HCT116 (cell line): Measurements from ENCODE around the gene DCTN2. TPM values are rescaled to one million over a fixed set of nuclear protein-coding genes. Genes with fewer than 3 reads are reported as not detected.

ENCODE experiments used
- ATAC-seq: fragments of 200-7000 bp; cut with Tn5 transposase; 2 replicates; pipeline ENCODE4 v1.9.1; 2020; ENCODE audit warnings: mild to moderate bottlenecking, moderate library complexity
- BruUV-seq: library from RNA; stranded (reverse); fragments of 400-500 nt; replicated peaks from 2 replicates; lab custom pipeline; 2021; lab: Mats Ljungman, UMichigan
- CTCF ChIA-PET: fragments of 300-600 bp; sonication (Branson Sonifier 250); formaldehyde crosslinking; loops from one replicate; lab custom pipeline; 2021; ENCODE audit warnings: antibody characterized with exemption; lab: Charles Lee
- POLR2A ChIA-PET: fragments of 300-600, 350-600 bp; sonication (Branson Sonifier 250); formaldehyde crosslinking; loops from one replicate; lab custom pipeline; 2021; ENCODE audit warnings: antibody characterized with exemption; lab: Charles Lee
- RAD21 ChIA-PET, 2 experiments: fragments of 300-600 bp; sonication (Branson Sonifier 250); formaldehyde crosslinking; loops; one replicate each; lab custom pipeline; 2023; ENCODE audit warnings: low total read pairs in 2 of 2; ENCODE audit not compliant: uncharacterized antibody in 2 of 2, unreplicated experiment in 2 of 2, low non-redundant PET in 1 of 2; lab: Charles Lee
- DNase-seq: peaks from one replicate; pipeline ENCODE4 v3.0.0-alpha.2; 2010; ENCODE audit warnings: low read depth, low spot score
- H2AFZ ChIP-seq: fragments of 200-600 bp; shearing (Covaris generic), sonication (generic); 2 replicates; pipeline ENCODE4 v1.6.1; 2017; ENCODE audit warnings: low read depth, mixed run types, mixed read lengths, antibody characterized with exemption, low read length; ENCODE audit not compliant: poor library complexity, severe bottlenecking
- H3K27ac ChIP-seq: 2 replicates; pipeline ENCODE4 v1.5.1; 2012; ENCODE audit warnings: low read depth, low read length
- H3K27me3 ChIP-seq: fragments of 200-600 bp; sonication (generic); 2 replicates; pipeline ENCODE4 v1.6.1; 2016; ENCODE audit warnings: mixed run types, low read length, mixed read lengths; ENCODE audit not compliant: insufficient read depth
- H3K36me3 ChIP-seq, 2 experiments: fragments of 200-500 bp in 1 of 2; fragments of 200-600 bp in 1 of 2; sonication (Bioruptor generic) in 1 of 2; sonication (generic) in 1 of 2; 2 replicates each; pipeline versions ENCODE4 v1.5.1 to v1.6.1; 2014 to 2016; ENCODE audit warnings: low read length in 2 of 2, inconsistent platforms in 1 of 2, mixed read lengths in 1 of 2, mixed run types in 1 of 2; ENCODE audit not compliant: insufficient read depth in 2 of 2, control insufficient read depth in 1 of 2
- H3K4me1 ChIP-seq, 2 experiments: fragments of 200-600 bp in 1 of 2; sonication (generic) in 1 of 2; 2 replicates each; pipeline versions ENCODE4 v1.5.1 to v1.6.1; 2012 to 2017; ENCODE audit warnings: low read length in 2 of 2, inconsistent platforms in 1 of 2, mild to moderate bottlenecking in 1 of 2, mixed read lengths in 1 of 2, mixed run types in 1 of 2, moderate library complexity in 1 of 2; ENCODE audit not compliant: insufficient read depth in 2 of 2, control insufficient read depth in 1 of 2
- H3K4me2 ChIP-seq: fragments of 200-600 bp; sonication (generic); 2 replicates; pipeline ENCODE4 v1.6.1; 2017; ENCODE audit warnings: mixed run types, low read length, mixed read lengths
- H3K4me3 ChIP-seq, 2 experiments: fragments of 200-600 bp in 1 of 2; sonication (generic) in 1 of 2; replicated peaks in 1 of 2; 2 replicates each; pipeline ENCODE4 v1.5.1; 2011 to 2016; ENCODE audit warnings: low read length in 2 of 2, control low read depth in 1 of 2, low read depth in 1 of 2, mild to moderate bottlenecking in 1 of 2, mixed read lengths in 1 of 2, mixed run types in 1 of 2
- H3K79me2 ChIP-seq: fragments of 200-600 bp; sonication (generic); 2 replicates; pipeline ENCODE4 v1.6.1; 2017; ENCODE audit warnings: mild to moderate bottlenecking, mixed run types, low read length, moderate library complexity, mixed read lengths; ENCODE audit not compliant: insufficient read depth
- H3K9ac ChIP-seq: fragments of 200-600 bp; sonication (generic); 2 replicates; pipeline ENCODE4 v1.6.1; 2016; ENCODE audit warnings: low read length, mixed read lengths
- H3K9me2 ChIP-seq: fragments of 200-600 bp; sonication (generic), shearing (Covaris generic); 2 replicates; pipeline ENCODE4 v1.6.1; 2017; ENCODE audit warnings: mixed run types, mild to moderate bottlenecking, moderate library complexity; ENCODE audit not compliant: insufficient read depth
- H3K9me3 ChIP-seq, 2 experiments: fragments of 200-500 bp in 1 of 2; fragments of 200-600 bp in 1 of 2; sonication (Bioruptor generic) in 1 of 2; sonication (generic) in 1 of 2; 2 replicates each; pipeline ENCODE4 v1.6.1; 2014 to 2017; ENCODE audit warnings: low read length in 2 of 2, mixed read lengths in 2 of 2, inconsistent platforms in 1 of 2, low read depth in 1 of 2, mild to moderate bottlenecking in 1 of 2, mixed run types in 1 of 2, moderate library complexity in 1 of 2; ENCODE audit not compliant: control insufficient read depth in 1 of 2, insufficient read depth in 1 of 2
- H4K20me1 ChIP-seq: fragments of 200-600 bp; sonication (generic), shearing (Covaris generic); 2 replicates; pipeline ENCODE4 v1.6.1; 2017; ENCODE audit warnings: mixed run types, mild to moderate bottlenecking, moderate library complexity; ENCODE audit not compliant: insufficient read depth
- EGR1 ChIP-seq: IDR thresholded peaks from 2 replicates; pipeline ENCODE4 v1.6.1; 2012; ENCODE audit warnings: low read depth
- ELF1 ChIP-seq: IDR thresholded peaks from 2 replicates; pipeline ENCODE4 v1.6.1; 2012; ENCODE audit warnings: low read depth, borderline replicate concordance
- EZH2 ChIP-seq: fragments of 200-600 bp; sonication (generic); IDR thresholded peaks from 2 replicates; pipeline ENCODE4 v1.6.1; 2017; ENCODE audit warnings: antibody characterized with exemption, mixed run types
- EZH2phosphoT487 ChIP-seq: fragments of 200-600 bp; IDR thresholded peaks from 2 replicates; pipeline ENCODE4 v1.6.1; 2018; ENCODE audit warnings: antibody characterized with exemption, borderline replicate concordance
- FOSL1 ChIP-seq: IDR thresholded peaks from 2 replicates; pipeline ENCODE4 v1.6.1; 2012; ENCODE audit warnings: low read depth
- JUND ChIP-seq: IDR thresholded peaks from 2 replicates; pipeline ENCODE4 v1.6.1; 2012
- POLR2AphosphoS5 ChIP-seq: IDR thresholded peaks from 2 replicates; pipeline ENCODE4 v1.6.1; 2011; ENCODE audit warnings: mild to moderate bottlenecking, low read depth, low read length, moderate library complexity
- REST ChIP-seq: IDR thresholded peaks from 2 replicates; pipeline ENCODE4 v1.6.1; 2012; ENCODE audit warnings: low read depth
- SP1 ChIP-seq: IDR thresholded peaks from 2 replicates; pipeline ENCODE4 v1.6.1; 2012; ENCODE audit warnings: low read depth
- TCF7L2 ChIP-seq: IDR thresholded peaks from 2 replicates; pipeline ENCODE4 v1.7.0; 2011; ENCODE audit warnings: borderline replicate concordance, inconsistent platforms; ENCODE audit not compliant: insufficient read depth, insufficient read length; ENCODE audit errors: extremely low read depth
- YY1 ChIP-seq: IDR thresholded peaks from 2 replicates; pipeline ENCODE4 v1.6.1; 2011; ENCODE audit warnings: low read length, low read depth, moderate library complexity, mild to moderate bottlenecking; ENCODE audit not compliant: insufficient replicate concordance; ENCODE audit errors: extremely low read depth
- ZFX ChIP-seq: fragments of 450-650 bp; IDR thresholded peaks from 2 replicates; pipeline ENCODE4 v1.6.1; 2017
- ZNF274 ChIP-seq: fragments of 200-500 bp; sonication (Bioruptor generic); IDR thresholded peaks from 2 replicates; pipeline ENCODE4 v1.6.1; 2014; ENCODE audit warnings: mild to moderate bottlenecking, low read depth, low read length, inconsistent platforms
- intact Hi-C: fragments of 100-400 bp; cut with micrococcal nuclease; formaldehyde crosslinking; loops from 2 replicates; pipeline ENCODE4 v1.10.0; 2022
- total RNA-seq: library from RNA; stranded (reverse); gene quantifications from one replicate; pipeline ENCODE4 v1.2.1, GENCODE V29; 2021; ENCODE audit not compliant: unreplicated experiment
- TF ChIP-seq, protein P1 (sequence below), 3 experiments: fragments of 200-600 bp in 1 of 3; sonication (generic) in 1 of 3; IDR thresholded peaks in 2 of 3; conservative IDR thresholded peaks in 1 of 3; 2 replicates each; pipeline ENCODE4 v1.5.1; 2012 to 2017; ENCODE audit warnings: low read depth in 2 of 3, low read length in 2 of 3, antibody characterized with exemption in 1 of 3, borderline replicate concordance in 1 of 3, control low read depth in 1 of 3, mild to moderate bottlenecking in 1 of 3, mixed read lengths in 1 of 3, mixed run types in 1 of 3, moderate library complexity in 1 of 3; ENCODE audit not compliant: insufficient read depth in 1 of 3

The DCTN2 gene
- total RNA-seq, 1 experiment from 2014 or later, result 95.9 TPM

GRCh38 chr12:57575771-57576612, 29.0 kb upstream of the DCTN2 start (continued):
- TF ChIP-seq REST, result no peak
- TF ChIP-seq EZH2phosphoT487, result no peak
- no peak for TF ChIP-seq SP1
- no peak for TF ChIP-seq ZFX
- TF ChIP-seq EZH2, result no peak

DNA sequence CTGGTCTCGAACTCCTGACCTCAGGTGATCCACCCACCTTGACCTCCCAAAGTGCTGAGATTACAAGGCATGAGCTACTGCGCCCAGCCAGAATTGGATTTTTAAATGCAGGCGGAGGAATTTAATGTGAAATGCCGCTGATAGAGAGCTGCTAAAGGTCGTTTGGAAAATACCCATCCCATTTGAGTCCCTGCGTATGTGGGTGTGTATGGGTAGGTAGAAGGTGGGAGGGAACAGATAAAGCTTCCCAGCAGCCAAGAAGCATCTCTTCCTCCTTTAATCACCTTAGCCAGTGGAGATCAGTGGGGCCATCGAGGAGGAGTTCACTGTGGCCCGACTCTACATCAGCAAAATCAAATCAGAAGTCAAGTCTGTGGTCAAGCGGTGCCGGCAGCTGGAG, 27.8 kb upstream of the DCTN2 start:
- Histone ChIP-seq H3K4me1 (no peaks in the 10 kb centered on the region), H3K9ac (no peak overlapping the region), H3K79me2 (no peaks in the 10 kb centered on the region), H3K4me3 (no peak overlapping the region), H3K36me3 (peaks cover 0 to 9% of the 10 kb centered on the region in 2 experiments; a peak in 2 of 4 replicates), H3K9me2 (no peaks in the 10 kb centered on the region), H3K27ac (no peak overlapping the region), H3K9me3 (no peaks in the 10 kb centered on the region), H3K27me3 (no peaks in the 10 kb centered on the region), H4K20me1 (no peaks in the 10 kb centered on the region), H3K4me2 (no peak overlapping the region), H2AFZ (no peak overlapping the region)
- intact Hi-C loops, result no loop called here
- DNase-seq (no peak), ATAC-seq (no peak)
- ChIA-PET CTCF (interaction anchor here (0.9 kb wide), 1 partner anchor 9 kb away, joined by 3 read pairs; no protein-coding TSS in a partner anchor), POLR2A (interaction anchor here (0.6 kb wide), 1 partner anchor 61 kb away, joined by 4 read pairs; no protein-coding TSS in a partner anchor), RAD21 (no interaction called here)
- BruUV-seq, result no TSS peak
- TF ChIP-seq ELF1, result no peak
- no peak for TF ChIP-seq FOSL1
- TF ChIP-seq EZH2, result no peak
- no peak for TF ChIP-seq EGR1
- TF ChIP-seq TCF7L2, result no peak
- TF ChIP-seq YY1, result no peak
- no peak for TF ChIP-seq JUND
- no peak for TF ChIP-seq SP1
- TF ChIP-seq ZFX, result no peak
- TF ChIP-seq, protein P1, sequence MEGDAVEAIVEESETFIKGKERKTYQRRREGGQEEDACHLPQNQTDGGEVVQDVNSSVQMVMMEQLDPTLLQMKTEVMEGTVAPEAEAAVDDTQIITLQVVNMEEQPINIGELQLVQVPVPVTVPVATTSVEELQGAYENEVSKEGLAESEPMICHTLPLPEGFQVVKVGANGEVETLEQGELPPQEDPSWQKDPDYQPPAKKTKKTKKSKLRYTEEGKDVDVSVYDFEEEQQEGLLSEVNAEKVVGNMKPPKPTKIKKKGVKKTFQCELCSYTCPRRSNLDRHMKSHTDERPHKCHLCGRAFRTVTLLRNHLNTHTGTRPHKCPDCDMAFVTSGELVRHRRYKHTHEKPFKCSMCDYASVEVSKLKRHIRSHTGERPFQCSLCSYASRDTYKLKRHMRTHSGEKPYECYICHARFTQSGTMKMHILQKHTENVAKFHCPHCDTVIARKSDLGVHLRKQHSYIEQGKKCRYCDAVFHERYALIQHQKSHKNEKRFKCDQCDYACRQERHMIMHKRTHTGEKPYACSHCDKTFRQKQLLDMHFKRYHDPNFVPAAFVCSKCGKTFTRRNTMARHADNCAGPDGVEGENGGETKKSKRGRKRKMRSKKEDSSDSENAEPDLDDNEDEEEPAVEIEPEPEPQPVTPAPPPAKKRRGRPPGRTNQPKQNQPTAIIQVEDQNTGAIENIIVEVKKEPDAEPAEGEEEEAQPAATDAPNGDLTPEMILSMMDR (IDR thresholded peaks at IDR 0.05 in 2 of 3, conservative IDR thresholded peaks at IDR 0.05 in 1 of 3; ENCODE audit: borderline replicate concordance in 1 of 3, insufficient read depth in 1 of 3, low read depth in 2 of 3, low read length in 2 of 3), result no peak
- TF ChIP-seq ZNF274, result no peak
- no peak for TF ChIP-seq POLR2AphosphoS5
- no peak for TF ChIP-seq EZH2phosphoT487
- TF ChIP-seq REST, result no peak
